ENCODE data around the gene PRDM2.

- no peak for TF ChIP-seq SP1 (IDR thresholded peaks at IDR 0.05)
- no peak for TF ChIP-seq FOXK2 (IDR thresholded peaks at IDR 0.05)
- no peak for TF ChIP-seq L3MBTL2 (conservative IDR thresholded peaks at IDR 0.05)
Measured at GRCh38 chr1:13751985-13752384, 52.0 kb downstream of the PRDM2 start.
